Endothelial cell of umbilical vein (primary cell): ENCODE results near the gene NINJ2. TPM values are rescaled to one million over a fixed set of nuclear protein-coding genes. Genes with fewer than 3 reads are reported as not detected.

Source experiments
- BruUV-seq: library from RNA; stranded (reverse); fragments of 400-500 nt; replicated peaks from 2 replicates; lab custom pipeline; 2021; lab: Mats Ljungman, UMichigan
- CTCF ChIA-PET: fragments of 300-600, 350-600 bp; sonication (Branson Sonifier 250); formaldehyde crosslinking; loops from one replicate; lab custom pipeline; 2021; ENCODE audit warnings: antibody characterized with exemption, inconsistent platforms; lab: Charles Lee
- POLR2A ChIA-PET: fragments of 300-600, 350-600 bp; sonication (Branson Sonifier 250); formaldehyde crosslinking; loops from one replicate; lab custom pipeline; 2021; ENCODE audit warnings: antibody characterized with exemption, inconsistent platforms; lab: Charles Lee
- DNase-seq: peaks from one replicate; pipeline ENCODE4 v3.0.0-alpha.2; 2011; ENCODE audit warnings: low read depth, low spot score
- FAIRE-seq: peaks from 2 replicates; lab custom pipeline; 2011; peaks lifted over from hg19 to GRCh38; lab: Jason Lieb, UNC
- H2AFZ ChIP-seq: 2 replicates; pipeline ENCODE4 v1.6.0; 2012; ENCODE audit warnings: low read depth, low read length, control low read depth, inconsistent platforms
- H3K27ac ChIP-seq: 2 replicates; pipeline ENCODE4 v1.5.1; 2011; ENCODE audit warnings: low read depth, mild to moderate bottlenecking, control low read depth, low read length, moderate library complexity; ENCODE audit not compliant: insufficient read depth
- H3K27me3 ChIP-seq, 2 experiments: 2 replicates each; pipeline versions ENCODE4 v1.6.0 to v1.6.1; 2011; ENCODE audit warnings: low read length in 2 of 2, mixed read lengths in 1 of 2; ENCODE audit not compliant: control insufficient read depth in 2 of 2, insufficient read depth in 2 of 2
- H3K36me3 ChIP-seq, 2 experiments: 2 replicates in 1 of 2; 3 replicates in 1 of 2; pipeline ENCODE4 v1.5.1; 2011; ENCODE audit warnings: low read length in 2 of 2, mild to moderate bottlenecking in 1 of 2, moderate library complexity in 1 of 2; ENCODE audit not compliant: control insufficient read depth in 2 of 2, insufficient read depth in 2 of 2; ENCODE audit errors: extremely low read depth in 1 of 2
- H3K4me1 ChIP-seq: 3 replicates; pipeline ENCODE4 v1.5.1; 2011; ENCODE audit warnings: mild to moderate bottlenecking, low read length; ENCODE audit not compliant: control insufficient read depth, insufficient read depth; ENCODE audit errors: extremely low read depth
- H3K4me2 ChIP-seq: 2 replicates; pipeline ENCODE4 v1.6.1; 2011; ENCODE audit warnings: low read length, control low read depth, mixed read lengths; ENCODE audit not compliant: insufficient read depth
- H3K4me3 ChIP-seq, 3 experiments: fragments of 200-600 bp in 1 of 3; sonication (generic), shearing (Covaris generic) in 1 of 3; replicated peaks in 1 of 3; 2 replicates each; pipeline ENCODE4 v1.5.1; 2011 to 2016; ENCODE audit warnings: control low read depth in 3 of 3, low read length in 3 of 3, mild to moderate bottlenecking in 2 of 3, inconsistent platforms in 1 of 3, low read depth in 1 of 3, moderate library complexity in 1 of 3; ENCODE audit not compliant: insufficient read depth in 1 of 3
- H3K79me2 ChIP-seq: 2 replicates; pipeline ENCODE4 v1.6.0; 2012; ENCODE audit warnings: low read length, inconsistent platforms; ENCODE audit not compliant: control insufficient read depth, insufficient read depth
- H3K9ac ChIP-seq: replicated peaks from 2 replicates; pipeline ENCODE3; 2011; ENCODE audit warnings: low read length, control low read depth; ENCODE audit not compliant: insufficient read depth; ENCODE audit errors: extremely low read depth
- H3K9me1 ChIP-seq: replicated peaks from 3 replicates; pipeline ENCODE4 v1.6.0; 2011; ENCODE audit warnings: mild to moderate bottlenecking, low read length; ENCODE audit not compliant: control insufficient read depth, insufficient read depth; ENCODE audit errors: extremely low read depth
- H3K9me3 ChIP-seq: replicated peaks from 2 replicates; pipeline ENCODE4 v1.5.1; 2012; ENCODE audit warnings: low read length, inconsistent platforms; ENCODE audit not compliant: control insufficient read depth, insufficient read depth
- H4K20me1 ChIP-seq: replicated peaks from 2 replicates; pipeline ENCODE3; 2011; ENCODE audit warnings: mild to moderate bottlenecking, low read length; ENCODE audit not compliant: control insufficient read depth, insufficient read depth; ENCODE audit errors: extremely low read depth
- EZH2 ChIP-seq: IDR thresholded peaks from 2 replicates; pipeline ENCODE4 v1.6.1; 2012; ENCODE audit warnings: borderline replicate concordance, low read depth, mild to moderate bottlenecking, moderate library complexity, low read length, inconsistent platforms; ENCODE audit not compliant: severe bottlenecking
- FOS ChIP-seq: IDR thresholded peaks from 2 replicates; pipeline ENCODE4 v1.6.1; 2011; ENCODE audit warnings: mild to moderate bottlenecking, low read length, moderate library complexity, borderline replicate concordance; ENCODE audit not compliant: insufficient read depth
- GATA2 ChIP-seq: IDR thresholded peaks from 2 replicates; pipeline ENCODE4 v1.7.0; 2011; ENCODE audit warnings: low read depth, mild to moderate bottlenecking, moderate library complexity, mixed read lengths, low read length; ENCODE audit not compliant: insufficient read length, insufficient read depth
- JUN ChIP-seq: IDR thresholded peaks from 2 replicates; pipeline ENCODE4 v1.6.1; 2011; ENCODE audit warnings: borderline replicate concordance, low read depth; ENCODE audit not compliant: insufficient read length, insufficient read depth
- MYC ChIP-seq: IDR thresholded peaks from one replicate; pipeline ENCODE4 v1.6.1; 2011; ENCODE audit warnings: mild to moderate bottlenecking, low read depth, low read length
- POLR2A ChIP-seq: IDR thresholded peaks from 2 replicates; pipeline ENCODE4 v1.6.1; 2012; ENCODE audit warnings: low read depth, mild to moderate bottlenecking, control low read depth, low read length
- POLR2AphosphoS5 ChIP-seq: IDR thresholded peaks from 2 replicates; pipeline ENCODE4 v1.6.1; 2012; ENCODE audit warnings: low read depth, mild to moderate bottlenecking, control low read depth, low read length, moderate library complexity; ENCODE audit not compliant: insufficient read depth
- dilution Hi-C: fragments of 300-500 bp; cut with MboI; formaldehyde crosslinking; loops from one replicate; pipeline ENCODE4 v1.15.0; 2019; ENCODE audit warnings: low sequenced_read_pairs; ENCODE audit not compliant: extremely low pct_ligation_motif_present
- intact Hi-C: fragments of 100-400 bp; cut with micrococcal nuclease; formaldehyde crosslinking; loops from one replicate; pipeline ENCODE4 v1.10.0; 2022
- polyA plus RNA-seq, 4 experiments: library from polyadenylated mRNA; depleted of rRNA in 3 of 4; stranded (reverse) in 3 of 4; unstranded in 1 of 4; fragments of >200 nt; gene quantifications; 2 replicates each; pipeline versions ENCODE4 v1.2.1 to v1.2.3, GENCODE V29; 2011 to 2012; ENCODE audit warnings: missing spikeins in 1 of 4
- total RNA-seq: library from RNA; stranded (reverse); gene quantifications from 2 replicates; pipeline ENCODE4 v1.2.3, GENCODE V29; 2021
- TF ChIP-seq, protein P1 (sequence below): IDR thresholded peaks from 2 replicates; pipeline ENCODE4 v1.6.1; 2011; ENCODE audit not compliant: insufficient read depth, insufficient read length
- TF ChIP-seq, protein P2 (sequence below), 2 donors: IDR thresholded peaks; 1 replicate in 1 of 2; 2 replicates in 1 of 2; pipeline ENCODE4 v1.5.1; 2011; ENCODE audit warnings: low read length in 2 of 2, mild to moderate bottlenecking in 2 of 2, moderate library complexity in 2 of 2, control low read depth in 1 of 2, inconsistent platforms in 1 of 2, low read depth in 1 of 2; ENCODE audit not compliant: insufficient read depth in 1 of 2; ENCODE audit errors: extremely low read depth in 1 of 2

NINJ2 gene
- total and polyA plus RNA-seq, 2 donors (not counting 3 experiments of a cell fraction or from before 2014, with no cell fraction given) = 0.75 to 4.4 TPM

DNA sequence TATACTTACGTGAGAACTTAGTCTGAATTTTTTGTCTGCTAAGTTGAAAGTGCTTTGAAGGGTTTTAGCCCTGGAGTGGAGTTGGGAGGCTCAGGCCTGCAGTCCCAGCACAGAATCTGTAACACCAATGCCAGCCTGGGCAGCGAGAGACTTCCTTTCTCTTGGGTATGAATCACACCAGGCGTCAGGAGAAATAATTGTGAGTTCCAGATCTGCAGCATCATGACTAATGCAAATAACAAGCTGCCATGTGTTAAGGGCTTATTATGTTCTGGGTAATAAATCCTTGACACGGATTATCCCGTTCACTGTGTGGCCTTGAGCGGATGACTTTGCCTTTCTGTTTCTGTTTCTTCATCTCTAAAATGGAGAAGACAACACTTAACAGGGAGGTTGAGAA is 132.9 kb downstream of the NINJ2 start:
- Histone ChIP-seq H3K36me3 (no peaks in the 10 kb centered on the region), H3K4me2 (no peak overlapping the region), H3K79me2 (no peaks in the 10 kb centered on the region), H3K27me3 (peaks cover 2 to 6% of the 10 kb centered on the region in 2 experiments), H3K9ac (no peak overlapping the region), H3K9me3 (no peaks in the 10 kb centered on the region), H3K9me1 (no peaks in the 10 kb centered on the region), H4K20me1 (no peaks in the 10 kb centered on the region), H3K4me3 (no peak overlapping the region), H2AFZ (no peak overlapping the region), H3K27ac (no peak overlapping the region), H3K4me1 (peaks cover 7% of the 10 kb centered on the region)
- ChIA-PET CTCF (interaction anchor here (0.6 to 2.0 kb wide), 10 partner anchors 8 to 88 kb away, joined by 3 to 14 read pairs (median 4); no protein-coding TSS in a partner anchor), POLR2A (no interaction called here)
- TF ChIP-seq JUN (peak; percentile 58), POLR2A (no peak), EZH2 (no peak), FOS (peak; percentile 71)
- peak; percentile 79 for DNase-seq
- peak; percentile 92 for FAIRE-seq
- no TSS peak for BruUV-seq
- dilution Hi-C loops = no loop called here
- intact Hi-C loops = no loop called here

DNA sequence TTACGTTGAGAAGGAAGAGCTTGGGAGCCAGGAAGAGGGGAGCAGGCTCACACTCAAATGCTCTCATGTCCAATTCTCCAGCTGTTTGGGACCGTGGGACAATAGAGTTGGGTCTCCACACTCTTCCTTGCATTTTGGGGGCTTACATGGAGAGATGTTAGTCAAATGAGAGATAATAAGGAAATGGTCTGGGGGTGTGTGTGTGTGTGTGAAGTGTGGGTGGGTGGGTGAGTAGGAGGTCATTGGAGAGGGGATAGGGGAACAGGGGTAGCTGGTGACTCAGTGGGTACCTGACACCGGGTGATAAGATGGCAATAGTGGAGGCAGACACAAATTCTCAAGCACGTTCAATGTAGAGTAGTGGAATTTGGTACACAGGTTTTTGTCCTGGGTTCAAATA is 135.5 kb downstream of the NINJ2 start:
- Histone ChIP-seq H3K27ac (no peak overlapping the region), H3K4me2 (no peak overlapping the region), H3K4me1 (peaks cover 11% of the 10 kb centered on the region), H2AFZ (no peak overlapping the region), H4K20me1 (no peaks in the 10 kb centered on the region), H3K9me1 (no peaks in the 10 kb centered on the region), H3K79me2 (no peaks in the 10 kb centered on the region), H3K27me3 (peaks cover 2% of the 10 kb centered on the region in 2 experiments), H3K36me3 (no peaks in the 10 kb centered on the region), H3K9me3 (no peaks in the 10 kb centered on the region), H3K4me3 (no peak overlapping the region), H3K9ac (no peak overlapping the region)
- intact Hi-C loops (no loop called here), dilution Hi-C loops (no loop called here)
- ChIA-PET CTCF (interaction anchor here (1.1 to 1.5 kb wide), 4 partner anchors 10 to 86 kb away, joined by 3 to 10 read pairs (median 3); no protein-coding TSS in a partner anchor), POLR2A (no interaction called here)
- no TSS peak for BruUV-seq
- TF ChIP-seq, protein P1, sequence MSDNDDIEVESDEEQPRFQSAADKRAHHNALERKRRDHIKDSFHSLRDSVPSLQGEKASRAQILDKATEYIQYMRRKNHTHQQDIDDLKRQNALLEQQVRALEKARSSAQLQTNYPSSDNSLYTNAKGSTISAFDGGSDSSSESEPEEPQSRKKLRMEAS = no peak
- TF ChIP-seq POLR2A = no peak
- no peak for TF ChIP-seq GATA2
- no peak for TF ChIP-seq JUN
- TF ChIP-seq MYC = no peak
- TF ChIP-seq, protein P2, sequence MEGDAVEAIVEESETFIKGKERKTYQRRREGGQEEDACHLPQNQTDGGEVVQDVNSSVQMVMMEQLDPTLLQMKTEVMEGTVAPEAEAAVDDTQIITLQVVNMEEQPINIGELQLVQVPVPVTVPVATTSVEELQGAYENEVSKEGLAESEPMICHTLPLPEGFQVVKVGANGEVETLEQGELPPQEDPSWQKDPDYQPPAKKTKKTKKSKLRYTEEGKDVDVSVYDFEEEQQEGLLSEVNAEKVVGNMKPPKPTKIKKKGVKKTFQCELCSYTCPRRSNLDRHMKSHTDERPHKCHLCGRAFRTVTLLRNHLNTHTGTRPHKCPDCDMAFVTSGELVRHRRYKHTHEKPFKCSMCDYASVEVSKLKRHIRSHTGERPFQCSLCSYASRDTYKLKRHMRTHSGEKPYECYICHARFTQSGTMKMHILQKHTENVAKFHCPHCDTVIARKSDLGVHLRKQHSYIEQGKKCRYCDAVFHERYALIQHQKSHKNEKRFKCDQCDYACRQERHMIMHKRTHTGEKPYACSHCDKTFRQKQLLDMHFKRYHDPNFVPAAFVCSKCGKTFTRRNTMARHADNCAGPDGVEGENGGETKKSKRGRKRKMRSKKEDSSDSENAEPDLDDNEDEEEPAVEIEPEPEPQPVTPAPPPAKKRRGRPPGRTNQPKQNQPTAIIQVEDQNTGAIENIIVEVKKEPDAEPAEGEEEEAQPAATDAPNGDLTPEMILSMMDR (IDR thresholded peaks at IDR 0.05; ENCODE audit: extremely low read depth in 1 of 2, insufficient read depth in 1 of 2, low read depth in 1 of 2, low read length in 2 of 2) = no peak
- no peak for TF ChIP-seq POLR2AphosphoS5
- no peak for TF ChIP-seq FOS
- no peak for TF ChIP-seq EZH2
- DNase-seq (no peak), FAIRE-seq (no peak)
